GM19372 (cell line): ENCODE data around the gene LRRC8D.
"Not testable (repeated sequence)": the region's sequence is repeated elsewhere in the genome, so short reads cannot be mapped to it uniquely, and the experiment has no call there.

ENCODE experiments used
- ATAC-seq: cut with Tn5 transposase; IDR thresholded peaks from one replicate; pipeline ENCODE4 v1.9.1; 2021; ENCODE audit warnings: mild to moderate bottlenecking, low read depth, moderate library complexity; ENCODE audit not compliant: unreplicated experiment

The LRRC8D gene

GRCh38 chr1:89820422-89821321 is at the start of gene LRRC8D:
Gene LRRC8D, plus strand, starts transcription at chr1:89821032. Its CDS starts 112,037 bp downstream, at chr1:89933069.
- ATAC-seq = peak; percentile 75

- no peak for ATAC-seq
These were observed 48.8 kb upstream of the LRRC8D start for GRCh38 chr1:89771991-89772560.

- not testable (repeated sequence) for ATAC-seq
These were observed 44.7 kb upstream of the LRRC8D start for GRCh38 chr1:89776104-89776503.

- not testable (repeated sequence) for ATAC-seq
These were observed 43.6 kb upstream of the LRRC8D start for GRCh38 chr1:89777271-89777670.

GRCh38 chr1:89779151-89779940 is 41.5 kb upstream of the LRRC8D start:
- ATAC-seq = no peak

GRCh38 chr1:89780721-89781120 is 40.1 kb upstream of the LRRC8D start:
- ATAC-seq = no peak

- peak; percentile 65 for ATAC-seq
These were observed 39.2 kb upstream of the LRRC8D start for GRCh38 chr1:89781494-89782126.

GRCh38 chr1:89786628-89787214 is 34.1 kb upstream of the LRRC8D start:
- no peak for ATAC-seq

- ATAC-seq = no peak
These were observed 30.2 kb upstream of the LRRC8D start for GRCh38 chr1:89790592-89790991.

- ATAC-seq = no peak
These were observed 29.6 kb upstream of the LRRC8D start for GRCh38 chr1:89791064-89791726.

- no peak for ATAC-seq
These were observed 26.4 kb upstream of the LRRC8D start for GRCh38 chr1:89794406-89794805.

- not testable (repeated sequence) for ATAC-seq
These were observed 25.3 kb upstream of the LRRC8D start for GRCh38 chr1:89795571-89795970.

GRCh38 chr1:89797876-89798275 is 23.0 kb upstream of the LRRC8D start:
- not testable (repeated sequence) for ATAC-seq

- no peak for ATAC-seq
These were observed 21.3 kb upstream of the LRRC8D start for GRCh38 chr1:89799495-89799894.

- no peak for ATAC-seq
These were observed 20.7 kb upstream of the LRRC8D start for GRCh38 chr1:89800022-89800655.

- ATAC-seq = no peak
These were observed 20.1 kb upstream of the LRRC8D start for GRCh38 chr1:89800718-89801117.

GRCh38 chr1:89802051-89802450 is 18.8 kb upstream of the LRRC8D start:
- ATAC-seq = no peak

GRCh38 chr1:89802841-89803240 is 18.0 kb upstream of the LRRC8D start:
- no peak for ATAC-seq

- ATAC-seq = peak; percentile 87
These were observed 16.1 kb upstream of the LRRC8D start for GRCh38 chr1:89804642-89805237.
